H9 (cell line): Measurements from ENCODE around the gene ACKR4. TPM values are rescaled to one million over a fixed set of nuclear protein-coding genes. Genes with fewer than 3 reads are reported as not detected.

ENCODE experiments used
- DNase-seq: peaks from one replicate; pipeline ENCODE4 v3.0.0-alpha.2; 2017
- H2AFZ ChIP-seq: one replicate; pipeline ENCODE4 v1.6.1; 2013; ENCODE audit warnings: mild to moderate bottlenecking, low read length, control low read depth, moderate library complexity
- H2AK5ac ChIP-seq: 2 replicates; pipeline ENCODE4 v1.6.1; 2013; ENCODE audit warnings: low read length, control low read depth, mixed read lengths; ENCODE audit not compliant: insufficient read length
- H2BK120ac ChIP-seq: one replicate; pipeline ENCODE4 v1.6.1; 2013; ENCODE audit warnings: low read depth, mild to moderate bottlenecking, low read length, control low read depth, inconsistent platforms; ENCODE audit not compliant: poor library complexity, severe bottlenecking
- H2BK12ac ChIP-seq: 2 replicates; pipeline ENCODE4 v1.6.1; 2013; ENCODE audit warnings: low read length, control low read depth, mixed read lengths, low read depth; ENCODE audit not compliant: insufficient read length
- H2BK15ac ChIP-seq: 2 replicates; pipeline ENCODE4 v1.6.1; 2013; ENCODE audit warnings: low read depth, low read length, control low read depth
- H2BK20ac ChIP-seq: one replicate; pipeline ENCODE4 v1.6.1; 2013; ENCODE audit warnings: low read depth, mild to moderate bottlenecking, low read length, control low read depth, inconsistent platforms; ENCODE audit not compliant: poor library complexity, severe bottlenecking
- H2BK5ac ChIP-seq: 2 replicates; pipeline ENCODE4 v1.6.1; 2013; ENCODE audit warnings: low read length, control low read depth, mixed read lengths; ENCODE audit not compliant: insufficient read length
- H3K14ac ChIP-seq: 2 replicates; pipeline ENCODE4 v1.6.1; 2013; ENCODE audit warnings: low read length, control low read depth; ENCODE audit not compliant: insufficient read depth
- H3K18ac ChIP-seq: 2 replicates; pipeline ENCODE4 v1.6.1; 2013; ENCODE audit warnings: low read depth, mild to moderate bottlenecking, mixed read lengths, low read length, control low read depth; ENCODE audit not compliant: insufficient read length
- H3K23ac ChIP-seq: 2 replicates; pipeline ENCODE4 v1.6.1; 2013; ENCODE audit warnings: low read length, control low read depth, mixed read lengths, low read depth; ENCODE audit not compliant: insufficient read length
- H3K23me2 ChIP-seq: 2 replicates; pipeline ENCODE4 v1.6.1; 2013; ENCODE audit warnings: low read depth, mild to moderate bottlenecking, mixed read lengths, low read length, control low read depth; ENCODE audit not compliant: insufficient read length, poor library complexity, severe bottlenecking
- H3K27ac ChIP-seq: 2 replicates; pipeline ENCODE4 v1.5.1; 2013; ENCODE audit warnings: low read length, control low read depth, mixed read lengths, low read depth; ENCODE audit not compliant: insufficient read length
- H3K27me3 ChIP-seq: 2 replicates; pipeline ENCODE4 v1.6.1; 2013; ENCODE audit warnings: low read length, control low read depth, inconsistent platforms; ENCODE audit not compliant: insufficient read depth
- H3K4ac ChIP-seq: 2 replicates; pipeline ENCODE4 v1.6.1; 2013; ENCODE audit warnings: low read depth, mild to moderate bottlenecking, control low read depth, inconsistent platforms, low read length, moderate library complexity
- H3K4me1 ChIP-seq: 2 replicates; pipeline ENCODE4 v1.6.1; 2013; ENCODE audit warnings: low read length, control low read depth, inconsistent platforms; ENCODE audit not compliant: insufficient read depth
- H3K4me2 ChIP-seq: 2 replicates; pipeline ENCODE4 v1.6.1; 2013; ENCODE audit warnings: low read length, control low read depth, mixed read lengths; ENCODE audit not compliant: insufficient read length, insufficient read depth
- H3K56ac ChIP-seq: 2 replicates; pipeline ENCODE4 v1.6.1; 2013; ENCODE audit warnings: low read depth, mild to moderate bottlenecking, mixed read lengths, low read length, control low read depth; ENCODE audit not compliant: insufficient read length
- H3K79me1 ChIP-seq: 2 replicates; pipeline ENCODE4 v1.6.1; 2013; ENCODE audit warnings: low read depth, mild to moderate bottlenecking, moderate library complexity, low read length, control low read depth, inconsistent platforms; ENCODE audit not compliant: insufficient read depth, poor library complexity, severe bottlenecking
- H3K79me2 ChIP-seq: 2 replicates; pipeline ENCODE4 v1.6.1; 2013; ENCODE audit warnings: low read length, control low read depth, inconsistent platforms; ENCODE audit not compliant: insufficient read depth
- H3K9ac ChIP-seq: 2 replicates; pipeline ENCODE4 v1.6.1; 2013; ENCODE audit warnings: low read length, control low read depth, mixed read lengths; ENCODE audit not compliant: insufficient read length; ENCODE audit errors: extremely low read depth
- H3K9me3 ChIP-seq: one replicate; pipeline ENCODE4 v1.6.1; 2013; ENCODE audit warnings: low read depth, low read length, inconsistent platforms; ENCODE audit not compliant: control insufficient read depth
- H3T11ph ChIP-seq: one replicate; pipeline ENCODE4 v1.6.1; 2013; ENCODE audit warnings: mild to moderate bottlenecking, low read length, control low read depth, inconsistent platforms
- H4K20me1 ChIP-seq: one replicate; pipeline ENCODE4 v1.6.1; 2013; ENCODE audit not compliant: control insufficient read depth, insufficient read length, insufficient read depth
- H4K5ac ChIP-seq: 2 replicates; pipeline ENCODE4 v1.6.1; 2013; ENCODE audit warnings: low read depth, mild to moderate bottlenecking, mixed read lengths, low read length, control low read depth; ENCODE audit not compliant: insufficient read length
- H4K8ac ChIP-seq: replicated peaks from 2 replicates; pipeline ENCODE4 v1.6.1; 2013; ENCODE audit warnings: low read length, control low read depth, mixed read lengths, low read depth; ENCODE audit not compliant: insufficient read length
- H4K91ac ChIP-seq: 2 replicates; pipeline ENCODE4 v1.6.1; 2013; ENCODE audit warnings: low read depth, mild to moderate bottlenecking, moderate library complexity, mixed read lengths, low read length, control low read depth; ENCODE audit not compliant: insufficient read length
- H3K27ac Mint-ChIP-seq, 3 experiments: 2 replicates in 2 of 3; 3 replicates in 1 of 3; pipeline ENCODE4 v1.8.0; 2020 to 2021; ENCODE audit warnings: mixed read lengths in 3 of 3, mild to moderate bottlenecking in 1 of 3, moderate library complexity in 1 of 3
- H3K27me3 Mint-ChIP-seq: 2 replicates; pipeline ENCODE4 v1.8.0; 2021; ENCODE audit warnings: low read depth, mild to moderate bottlenecking, moderate library complexity, mixed read lengths
- H3K36me3 Mint-ChIP-seq, 3 experiments: 2 replicates in 2 of 3; 3 replicates in 1 of 3; pipeline ENCODE4 v1.8.0; 2020 to 2021; ENCODE audit warnings: low read depth in 3 of 3, mixed read lengths in 3 of 3; ENCODE audit not compliant: insufficient read depth in 1 of 3
- H3K4me1 Mint-ChIP-seq, 2 experiments: 2 replicates each; pipeline ENCODE4 v1.8.0; 2020; ENCODE audit warnings: mixed read lengths in 2 of 2
- H3K4me3 Mint-ChIP-seq, 2 experiments: 2 replicates in 1 of 2; 3 replicates in 1 of 2; pipeline ENCODE4 v1.8.0; 2020 to 2021; ENCODE audit warnings: mild to moderate bottlenecking in 2 of 2, mixed read lengths in 2 of 2, moderate library complexity in 1 of 2
- H3K9me3 Mint-ChIP-seq, 2 experiments: 2 replicates in 1 of 2; 3 replicates in 1 of 2; pipeline ENCODE4 v1.8.0; 2020; ENCODE audit warnings: mild to moderate bottlenecking in 2 of 2, mixed read lengths in 2 of 2, moderate library complexity in 1 of 2
- total RNA-seq: library from RNA; stranded (reverse); gene quantifications from 2 replicates; pipeline ENCODE4 v1.2.1, GENCODE V29; 2021
- TF ChIP-seq, protein P1 (sequence below): fragments of 200-600 bp; sonication (generic); conservative IDR thresholded peaks from 3 replicates; pipeline ENCODE4 v1.8.0; 2021; ENCODE audit warnings: antibody characterized with exemption, mild to moderate bottlenecking

ACKR4 gene
- total RNA-seq, 1 experiment from 2014 or later = not detected

DNA sequence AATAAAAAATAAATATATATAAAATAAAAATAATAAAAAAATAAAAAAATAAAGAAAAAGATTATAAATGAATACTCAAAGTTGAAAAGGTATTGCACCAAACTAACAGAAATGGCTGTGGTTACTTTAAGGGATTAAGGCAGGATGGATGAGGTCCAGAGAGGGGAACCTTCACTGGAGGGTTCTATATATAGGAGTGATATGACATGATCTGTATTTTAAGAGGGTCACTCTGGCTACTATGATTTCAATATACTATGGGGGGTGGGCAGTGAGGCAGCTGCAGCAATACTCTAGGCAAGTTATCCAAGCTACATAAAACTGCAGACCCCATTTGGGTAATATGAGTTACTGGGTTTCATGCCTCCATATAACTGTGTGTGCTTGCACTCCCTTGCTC is 38.0 kb downstream of the ACKR4 start:
- TF ChIP-seq, protein P1, sequence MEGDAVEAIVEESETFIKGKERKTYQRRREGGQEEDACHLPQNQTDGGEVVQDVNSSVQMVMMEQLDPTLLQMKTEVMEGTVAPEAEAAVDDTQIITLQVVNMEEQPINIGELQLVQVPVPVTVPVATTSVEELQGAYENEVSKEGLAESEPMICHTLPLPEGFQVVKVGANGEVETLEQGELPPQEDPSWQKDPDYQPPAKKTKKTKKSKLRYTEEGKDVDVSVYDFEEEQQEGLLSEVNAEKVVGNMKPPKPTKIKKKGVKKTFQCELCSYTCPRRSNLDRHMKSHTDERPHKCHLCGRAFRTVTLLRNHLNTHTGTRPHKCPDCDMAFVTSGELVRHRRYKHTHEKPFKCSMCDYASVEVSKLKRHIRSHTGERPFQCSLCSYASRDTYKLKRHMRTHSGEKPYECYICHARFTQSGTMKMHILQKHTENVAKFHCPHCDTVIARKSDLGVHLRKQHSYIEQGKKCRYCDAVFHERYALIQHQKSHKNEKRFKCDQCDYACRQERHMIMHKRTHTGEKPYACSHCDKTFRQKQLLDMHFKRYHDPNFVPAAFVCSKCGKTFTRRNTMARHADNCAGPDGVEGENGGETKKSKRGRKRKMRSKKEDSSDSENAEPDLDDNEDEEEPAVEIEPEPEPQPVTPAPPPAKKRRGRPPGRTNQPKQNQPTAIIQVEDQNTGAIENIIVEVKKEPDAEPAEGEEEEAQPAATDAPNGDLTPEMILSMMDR = no peak
- DNase-seq = no peak
- H3K4me1 Mint-ChIP-seq = no peaks in the 10 kb centered on the region
- Histone ChIP-seq H4K91ac (no peak overlapping the region), H3K4ac (no peak overlapping the region), H3K23me2 (no peaks in the 10 kb centered on the region), H4K8ac (no peak overlapping the region), H3K18ac (no peak overlapping the region), H3K79me2 (no peaks in the 10 kb centered on the region), H2BK5ac (no peak overlapping the region), H2BK20ac (no peak overlapping the region), H2AFZ (no peak overlapping the region), H2AK5ac (no peak overlapping the region), H3K79me1 (no peaks in the 10 kb centered on the region), H4K20me1 (no peaks in the 10 kb centered on the region), H3K9me3 (no peaks in the 10 kb centered on the region), H2BK15ac (no peak overlapping the region), H3K9ac (no peak overlapping the region), H3K27ac (no peak overlapping the region), H2BK120ac (no peak overlapping the region), H3K23ac (no peak overlapping the region), H3T11ph (no peak overlapping the region), H4K5ac (no peak overlapping the region), H3K14ac (no peak overlapping the region), H3K4me2 (no peak overlapping the region), H3K27me3 (no peaks in the 10 kb centered on the region), H2BK12ac (no peak overlapping the region), H3K56ac (no peak overlapping the region), H3K4me1 (no peaks in the 10 kb centered on the region)
- no peaks in the 10 kb centered on the region for H3K9me3 Mint-ChIP-seq
- H3K27ac Mint-ChIP-seq = no peak overlapping the region
- H3K4me3 Mint-ChIP-seq = no peak overlapping the region
- peaks cover 0 to 12% (median 0%) of the 10 kb centered on the region in 3 experiments; a peak in 1 of 7 replicates for H3K36me3 Mint-ChIP-seq
- no peaks in the 10 kb centered on the region for H3K27me3 Mint-ChIP-seq
